SK-N-SH treated with all-trans-retinoic acid at 6 μM for 48 hours (cell line): ENCODE data around the gene LCN2.

Experiments
- ATAC-seq: fragments of 200-7000 bp; cut with Tn5 transposase; 3 replicates; pipeline ENCODE4 v1.9.1; 2020; ENCODE audit warnings: mild to moderate bottlenecking, moderate library complexity
- BACH2 ChIP-seq: fragments of 250-450 bp; sonication (Bioruptor Pico); IDR thresholded peaks from 2 replicates; pipeline ENCODE4 v1.9.0; 2021; ENCODE audit warnings: mild to moderate bottlenecking, borderline replicate concordance
- ESRRG ChIP-seq: fragments of 250-450 bp; sonication (Bioruptor Pico); IDR thresholded peaks from 2 replicates; pipeline ENCODE4 v1.6.1; 2021; ENCODE audit warnings: mild to moderate bottlenecking
- ISL1 ChIP-seq: fragments of 250-450 bp; sonication (Bioruptor Pico); IDR thresholded peaks from 2 replicates; pipeline ENCODE4 v2.1.2; 2022; ENCODE audit warnings: mild to moderate bottlenecking, moderate library complexity
- OSR1 ChIP-seq: fragments of 250-450 bp; sonication (Bioruptor Pico); IDR thresholded peaks from 2 replicates; pipeline ENCODE4 v1.8.0; 2022; ENCODE audit warnings: moderate library complexity, mild to moderate bottlenecking, inconsistent platforms
- PPARA ChIP-seq: fragments of 250-450 bp; sonication (Bioruptor Pico); IDR thresholded peaks from 2 replicates; pipeline ENCODE4 v1.5.0; 2020; ENCODE audit warnings: mild to moderate bottlenecking, borderline replicate concordance
- TCF4 ChIP-seq: fragments of 250-450 bp; sonication (Bioruptor Pico); IDR thresholded peaks from 2 replicates; pipeline ENCODE4 v1.8.0; 2021; ENCODE audit warnings: mild to moderate bottlenecking, moderate library complexity, borderline replicate concordance
- TOX ChIP-seq: fragments of 250-450 bp; sonication (Bioruptor Pico); IDR thresholded peaks from 2 replicates; pipeline ENCODE4 v1.8.0; 2021; ENCODE audit warnings: mild to moderate bottlenecking, moderate library complexity, borderline replicate concordance
- ZC3H10 ChIP-seq: fragments of 250-450 bp; sonication (Bioruptor Pico); IDR thresholded peaks from 2 replicates; pipeline ENCODE4 v1.5.1; 2021; ENCODE audit warnings: mild to moderate bottlenecking, moderate library complexity
- ZFP3 ChIP-seq: fragments of 250-450 bp; sonication (Bioruptor Pico); IDR thresholded peaks from 2 replicates; pipeline ENCODE4 v1.5.0; 2020; ENCODE audit warnings: mild to moderate bottlenecking, moderate library complexity
- ZFP30 ChIP-seq: fragments of 450-650 bp; formaldehyde crosslinking; IDR thresholded peaks from 2 replicates; pipeline ENCODE4 v1.5.0; 2022; ENCODE audit warnings: mild to moderate bottlenecking, moderate library complexity
- ZNF565 ChIP-seq: fragments of 450-650 bp; formaldehyde crosslinking; conservative IDR thresholded peaks from 2 replicates; pipeline ENCODE4 v1.5.0; 2020; ENCODE audit warnings: low read depth, mild to moderate bottlenecking, moderate library complexity
- ZNF70 ChIP-seq: fragments of 450-650 bp; formaldehyde crosslinking; IDR thresholded peaks from 2 replicates; pipeline ENCODE4 v1.5.0; 2020; ENCODE audit warnings: mild to moderate bottlenecking, moderate library complexity
- ZNF8 ChIP-seq: fragments of 450-650 bp; formaldehyde crosslinking; IDR thresholded peaks from 2 replicates; pipeline ENCODE4 v1.5.0; 2020; ENCODE audit warnings: mild to moderate bottlenecking, moderate library complexity
- TF ChIP-seq, protein P1 (sequence below): fragments of 250-450 bp; sonication (Bioruptor Pico); IDR thresholded peaks from 2 replicates; pipeline ENCODE4 v1.8.0; 2020; ENCODE audit warnings: mild to moderate bottlenecking, moderate library complexity, borderline replicate concordance
- TF ChIP-seq, protein P2 (sequence below): fragments of 250-450 bp; sonication (Bioruptor Pico); IDR thresholded peaks from 2 replicates; pipeline ENCODE4 v1.8.0; 2021; ENCODE audit warnings: low read depth, mild to moderate bottlenecking, moderate library complexity, borderline replicate concordance
- TF ChIP-seq, protein P3 (sequence below): fragments of 250-450 bp; sonication (Bioruptor Pico); IDR thresholded peaks from 2 replicates; pipeline ENCODE4 v1.5.1; 2020; ENCODE audit warnings: low read depth, mild to moderate bottlenecking, moderate library complexity

The LCN2 gene

DNA sequence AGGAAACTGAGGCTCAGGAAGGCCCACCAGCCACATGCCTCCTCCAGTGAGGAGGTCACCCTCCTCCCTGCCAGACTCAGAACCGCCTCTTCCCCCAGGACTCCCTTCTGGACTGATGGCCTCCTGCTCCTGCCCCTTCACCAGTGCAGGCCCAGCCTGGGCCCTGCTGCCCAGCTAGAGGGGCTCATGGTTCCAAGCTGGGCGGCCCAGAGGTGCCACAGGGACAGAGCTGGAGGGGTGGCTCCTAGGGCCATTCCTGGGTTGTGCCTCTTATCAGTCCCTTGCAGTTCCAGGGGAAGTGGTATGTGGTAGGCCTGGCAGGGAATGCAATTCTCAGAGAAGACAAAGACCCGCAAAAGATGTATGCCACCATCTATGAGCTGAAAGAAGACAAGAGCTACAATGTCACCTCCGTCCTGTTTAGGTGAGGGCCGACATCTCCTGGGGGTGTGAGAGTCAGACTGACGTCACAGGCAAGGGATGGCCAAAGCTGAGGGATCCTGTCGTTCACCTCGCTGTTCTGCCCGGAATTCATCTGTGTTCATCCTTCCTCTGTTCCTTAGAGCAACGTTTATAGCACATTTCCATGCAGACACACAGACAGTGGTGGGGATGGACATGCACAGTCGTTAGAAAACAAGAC lies 819 bp downstream of the LCN2 start:
- no peak for ATAC-seq
- TF ChIP-seq, protein P1, sequence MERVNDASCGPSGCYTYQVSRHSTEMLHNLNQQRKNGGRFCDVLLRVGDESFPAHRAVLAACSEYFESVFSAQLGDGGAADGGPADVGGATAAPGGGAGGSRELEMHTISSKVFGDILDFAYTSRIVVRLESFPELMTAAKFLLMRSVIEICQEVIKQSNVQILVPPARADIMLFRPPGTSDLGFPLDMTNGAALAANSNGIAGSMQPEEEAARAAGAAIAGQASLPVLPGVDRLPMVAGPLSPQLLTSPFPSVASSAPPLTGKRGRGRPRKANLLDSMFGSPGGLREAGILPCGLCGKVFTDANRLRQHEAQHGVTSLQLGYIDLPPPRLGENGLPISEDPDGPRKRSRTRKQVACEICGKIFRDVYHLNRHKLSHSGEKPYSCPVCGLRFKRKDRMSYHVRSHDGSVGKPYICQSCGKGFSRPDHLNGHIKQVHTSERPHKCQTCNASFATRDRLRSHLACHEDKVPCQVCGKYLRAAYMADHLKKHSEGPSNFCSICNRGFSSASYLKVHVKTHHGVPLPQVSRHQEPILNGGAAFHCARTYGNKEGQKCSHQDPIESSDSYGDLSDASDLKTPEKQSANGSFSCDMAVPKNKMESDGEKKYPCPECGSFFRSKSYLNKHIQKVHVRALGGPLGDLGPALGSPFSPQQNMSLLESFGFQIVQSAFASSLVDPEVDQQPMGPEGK (CRISPR knock-in tag), result no peak
- TF ChIP-seq ZNF8 (CRISPR knock-in tag) (no peak), ZFP3 (CRISPR knock-in tag) (no peak), ZFP30 (no peak), ISL1 (CRISPR knock-in tag) (no peak), OSR1 (CRISPR knock-in tag) (no peak)
- TF ChIP-seq, protein P2, sequence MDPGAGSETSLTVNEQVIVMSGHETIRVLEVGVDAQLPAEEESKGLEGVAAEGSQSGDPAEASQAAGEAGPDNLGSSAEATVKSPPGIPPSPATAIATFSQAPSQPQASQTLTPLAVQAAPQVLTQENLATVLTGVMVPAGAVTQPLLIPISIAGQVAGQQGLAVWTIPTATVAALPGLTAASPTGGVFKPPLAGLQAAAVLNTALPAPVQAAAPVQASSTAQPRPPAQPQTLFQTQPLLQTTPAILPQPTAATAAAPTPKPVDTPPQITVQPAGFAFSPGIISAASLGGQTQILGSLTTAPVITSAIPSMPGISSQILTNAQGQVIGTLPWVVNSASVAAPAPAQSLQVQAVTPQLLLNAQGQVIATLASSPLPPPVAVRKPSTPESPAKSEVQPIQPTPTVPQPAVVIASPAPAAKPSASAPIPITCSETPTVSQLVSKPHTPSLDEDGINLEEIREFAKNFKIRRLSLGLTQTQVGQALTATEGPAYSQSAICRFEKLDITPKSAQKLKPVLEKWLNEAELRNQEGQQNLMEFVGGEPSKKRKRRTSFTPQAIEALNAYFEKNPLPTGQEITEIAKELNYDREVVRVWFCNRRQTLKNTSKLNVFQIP (CRISPR knock-in tag), result no peak
- TF ChIP-seq, all 23 proteins: peak for 0

DNA sequence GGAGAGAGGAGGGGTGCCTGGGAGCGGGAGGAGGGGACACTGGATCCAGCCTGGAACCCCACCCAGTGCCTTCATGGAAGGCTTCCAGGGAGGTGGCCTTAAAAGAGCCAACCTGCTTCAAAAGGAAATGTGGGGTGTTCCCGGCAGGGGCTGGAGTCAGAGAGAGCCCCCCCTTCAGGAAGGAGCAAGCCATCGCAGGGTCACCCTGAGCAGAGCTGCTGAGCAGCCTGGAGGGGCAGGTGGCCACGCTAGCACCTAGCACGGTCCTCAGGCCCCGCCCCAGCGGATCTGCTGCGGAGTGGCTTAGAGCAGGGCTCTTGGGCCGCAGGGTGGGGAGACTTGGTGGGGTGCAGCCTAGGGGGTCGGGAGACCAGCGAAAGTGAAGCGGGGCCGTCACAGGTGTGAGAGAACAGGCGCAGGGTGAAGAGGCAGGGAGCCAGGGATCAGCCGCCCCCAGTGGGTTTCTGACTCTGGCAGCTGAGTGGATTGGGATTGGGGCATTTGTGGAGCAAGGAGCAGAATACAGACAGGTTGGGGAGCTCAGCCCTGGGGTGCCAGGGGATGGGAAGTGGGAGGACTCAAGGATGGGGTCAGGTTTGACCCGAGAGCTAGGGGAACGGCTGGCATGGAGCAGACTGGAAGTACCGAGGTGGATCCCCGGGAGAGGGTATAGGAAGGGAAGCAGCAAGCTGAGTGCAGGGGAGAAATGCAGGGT lies 1.5 kb downstream of the LCN2 start:
- ATAC-seq, result peak; percentile 62
- TF ChIP-seq, protein P3, sequence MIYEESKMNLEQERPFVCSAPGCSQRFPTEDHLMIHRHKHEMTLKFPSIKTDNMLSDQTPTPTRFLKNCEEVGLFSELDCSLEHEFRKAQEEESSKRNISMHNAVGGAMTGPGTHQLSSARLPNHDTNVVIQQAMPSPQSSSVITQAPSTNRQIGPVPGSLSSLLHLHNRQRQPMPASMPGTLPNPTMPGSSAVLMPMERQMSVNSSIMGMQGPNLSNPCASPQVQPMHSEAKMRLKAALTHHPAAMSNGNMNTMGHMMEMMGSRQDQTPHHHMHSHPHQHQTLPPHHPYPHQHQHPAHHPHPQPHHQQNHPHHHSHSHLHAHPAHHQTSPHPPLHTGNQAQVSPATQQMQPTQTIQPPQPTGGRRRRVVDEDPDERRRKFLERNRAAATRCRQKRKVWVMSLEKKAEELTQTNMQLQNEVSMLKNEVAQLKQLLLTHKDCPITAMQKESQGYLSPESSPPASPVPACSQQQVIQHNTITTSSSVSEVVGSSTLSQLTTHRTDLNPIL, result no peak
- TF ChIP-seq ESRRG (CRISPR knock-in tag) (no peak), ZNF70 (CRISPR knock-in tag) (no peak), TOX (CRISPR knock-in tag) (no peak)
- TF ChIP-seq, protein P1 (CRISPR knock-in tag), result no peak
- TF ChIP-seq, all 23 proteins: peak for 0

DNA sequence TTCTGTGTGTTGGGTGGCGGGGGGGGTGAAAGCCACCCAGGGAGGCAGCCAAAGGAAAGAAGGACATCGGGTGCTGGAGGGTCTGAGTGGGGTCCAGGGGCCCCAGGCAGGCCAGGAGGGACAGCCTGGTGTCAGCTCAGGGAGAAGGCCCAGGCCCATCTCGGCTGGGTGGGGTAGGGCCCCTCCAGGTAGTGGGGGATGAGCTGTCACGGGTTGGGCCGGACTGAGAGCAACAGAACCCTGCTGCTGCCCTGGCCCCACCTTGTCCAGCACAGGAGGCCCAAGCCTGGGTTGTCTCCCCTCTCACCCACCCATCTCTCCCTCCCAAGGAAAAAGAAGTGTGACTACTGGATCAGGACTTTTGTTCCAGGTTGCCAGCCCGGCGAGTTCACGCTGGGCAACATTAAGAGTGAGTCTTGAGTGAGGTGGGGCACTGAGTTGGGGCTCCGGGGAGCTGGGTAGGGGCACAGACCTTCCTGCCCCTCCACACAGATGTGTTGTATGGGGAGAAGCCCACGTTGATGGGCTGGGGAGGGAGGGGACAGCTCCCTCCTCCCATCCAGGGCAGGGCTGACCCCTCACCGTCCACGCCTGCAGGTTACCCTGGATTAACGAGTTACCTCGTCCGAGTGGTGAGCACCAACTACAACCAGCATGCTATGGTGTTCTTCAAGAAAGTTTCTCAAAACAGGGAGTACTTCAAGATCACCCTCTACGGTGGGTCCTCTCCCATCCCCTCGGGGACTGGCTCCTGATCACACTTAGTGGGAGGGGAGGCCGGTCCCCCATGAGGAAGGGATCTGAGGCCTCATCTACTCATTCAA lies 2.3 kb downstream of the LCN2 start:
- no peak for TF ChIP-seq ZNF70 (CRISPR knock-in tag)
- TF ChIP-seq ISL1 (CRISPR knock-in tag), result no peak
- TF ChIP-seq PPARA (CRISPR knock-in tag), result no peak
- TF ChIP-seq ZFP3 (CRISPR knock-in tag), result no peak
- no peak for TF ChIP-seq ESRRG (CRISPR knock-in tag)
- no peak for TF ChIP-seq TCF4 (CRISPR knock-in tag)
- ATAC-seq, result no peak

DNA sequence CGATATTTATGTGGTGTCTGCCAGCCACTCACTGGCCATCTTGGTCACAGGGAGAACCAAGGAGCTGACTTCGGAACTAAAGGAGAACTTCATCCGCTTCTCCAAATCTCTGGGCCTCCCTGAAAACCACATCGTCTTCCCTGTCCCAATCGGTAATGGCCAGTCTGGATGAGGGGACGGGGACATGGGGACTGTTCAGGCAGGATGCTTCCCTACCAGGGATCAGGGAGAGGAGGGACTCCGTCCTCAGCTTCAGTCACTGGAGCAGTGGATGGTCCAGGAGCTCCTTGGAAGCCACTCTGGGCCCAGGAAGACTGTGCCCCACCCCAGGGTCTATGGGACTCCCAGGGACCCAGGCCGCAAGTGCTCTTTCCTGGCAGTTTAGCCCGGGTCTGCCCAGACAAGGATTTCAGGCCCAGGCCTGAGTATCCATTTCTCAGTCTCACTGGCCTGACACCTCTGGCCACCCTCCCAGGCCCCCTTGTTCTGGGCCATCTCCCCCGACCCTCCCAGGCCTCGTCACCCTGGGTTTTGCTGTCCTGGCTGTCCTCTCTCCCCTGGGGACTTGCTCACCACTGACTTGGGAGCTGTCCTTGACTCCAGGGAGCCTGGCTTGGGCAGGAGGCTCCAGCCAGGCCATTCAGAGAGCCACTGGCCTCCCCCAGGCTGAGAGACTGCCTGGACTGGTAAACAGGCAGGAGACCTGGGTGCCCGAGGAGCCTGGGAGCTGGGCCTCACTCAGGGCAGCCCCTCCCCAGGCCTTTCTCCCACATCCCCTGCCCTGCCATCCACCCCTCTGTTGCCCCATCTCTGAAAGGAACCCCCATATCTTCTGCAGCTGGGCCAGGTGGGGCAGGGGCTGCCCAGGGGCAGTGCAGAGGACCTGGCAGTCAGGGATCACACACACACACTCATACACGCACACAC lies 3.1 kb downstream of the LCN2 start:
- ATAC-seq, result no peak
- TF ChIP-seq ZNF565 (CRISPR knock-in tag) (no peak), ZC3H10 (CRISPR knock-in tag) (no peak), BACH2 (no peak), ZFP30 (no peak), OSR1 (CRISPR knock-in tag) (no peak), ZNF8 (CRISPR knock-in tag) (no peak), PPARA (CRISPR knock-in tag) (no peak), ISL1 (CRISPR knock-in tag) (no peak)
- TF ChIP-seq, protein P3, result no peak
- TF ChIP-seq, protein P1 (CRISPR knock-in tag), result no peak
